Gastroesophageal sphincter (tissue), 4 donors: ENCODE results near the gene CRYBA4. TPM values are rescaled to one million over a fixed set of nuclear protein-coding genes. Genes with fewer than 3 reads are reported as not detected.

Source experiments
- ATAC-seq: fragments of 150-250 bp; one replicate; pipeline ENCODE4 v1.9.1; 2016; ENCODE audit warnings: mild to moderate bottlenecking, moderate library complexity
- H3K27ac ChIP-seq, 4 donors: fragments of 200-600 bp; sonication (generic) in 3 of 4; 1 replicate in 3 of 4; 2 replicates in 1 of 4; pipeline ENCODE4 v1.5.1; 2016 to 2019
- H3K27me3 ChIP-seq: fragments of 200-600 bp; sonication (generic); one replicate; pipeline ENCODE4 v1.5.1; 2019
- H3K36me3 ChIP-seq, 2 donors: fragments of 200-600 bp; sonication (generic); one replicate each; pipeline ENCODE4 v1.5.1; 2019; ENCODE audit warnings: control low read depth in 1 of 2
- H3K4me1 ChIP-seq, 3 donors: fragments of 200-600 bp; sonication (generic); 1 replicate in 2 of 3; 2 replicates in 1 of 3; pipeline ENCODE4 v1.5.1; 2016 to 2019; ENCODE audit warnings: control low read depth in 2 of 3
- H3K4me3 ChIP-seq, 2 donors: fragments of 200-600 bp; sonication (generic); one replicate each; pipeline ENCODE4 v1.5.1; 2019; ENCODE audit warnings: mild to moderate bottlenecking in 1 of 2, moderate library complexity in 1 of 2
- H3K9me3 ChIP-seq, 3 donors: fragments of 200-600 bp; sonication (generic); one replicate each; pipeline ENCODE4 v1.5.1; 2017 to 2019; ENCODE audit warnings: control low read depth in 2 of 3
- EP300 ChIP-seq: sonication (generic); formaldehyde crosslinking; IDR thresholded peaks from one replicate; pipeline ENCODE4 v1.6.1; 2017; ENCODE audit warnings: antibody characterized with exemption, mild to moderate bottlenecking
- POLR2A ChIP-seq, 2 donors: fragments of 450-650 bp; IDR thresholded peaks; one replicate each; pipeline ENCODE4 v1.6.1; 2017; ENCODE audit warnings: antibody characterized with exemption in 2 of 2, mild to moderate bottlenecking in 2 of 2, moderate library complexity in 1 of 2
- POLR2AphosphoS5 ChIP-seq: sonication (generic); formaldehyde crosslinking; IDR thresholded peaks from one replicate; pipeline ENCODE4 v1.6.1; 2017; ENCODE audit warnings: antibody characterized with exemption
- WGBS, 2 donors: methylation state at CpG; one replicate each; pipeline ENCODE4 v1.1.5; 2018; ENCODE audit warnings: low coverage in 1 of 2; 5-methylcytosine and 5-hydroxymethylcytosine counted together
- total RNA-seq, 4 donors: library from RNA; depleted of rRNA; stranded (reverse); fragments of >200 nt; gene quantifications; one replicate each; pipeline ENCODE4 v1.1.0, GENCODE V29; 2016
- TF ChIP-seq, protein P1 (sequence below), 4 experiments: fragments of 200-600 bp in 2 of 4; fragments of 450-650 bp in 2 of 4; sonication (generic) in 1 of 4; IDR thresholded peaks; one replicate each; pipeline ENCODE4 v1.5.1; 2017 to 2019; ENCODE audit warnings: antibody characterized with exemption in 4 of 4, mild to moderate bottlenecking in 2 of 4, moderate library complexity in 2 of 4

Gene CRYBA4
- total RNA-seq, 4 donors from 2014 or later, result not detected

DNA sequence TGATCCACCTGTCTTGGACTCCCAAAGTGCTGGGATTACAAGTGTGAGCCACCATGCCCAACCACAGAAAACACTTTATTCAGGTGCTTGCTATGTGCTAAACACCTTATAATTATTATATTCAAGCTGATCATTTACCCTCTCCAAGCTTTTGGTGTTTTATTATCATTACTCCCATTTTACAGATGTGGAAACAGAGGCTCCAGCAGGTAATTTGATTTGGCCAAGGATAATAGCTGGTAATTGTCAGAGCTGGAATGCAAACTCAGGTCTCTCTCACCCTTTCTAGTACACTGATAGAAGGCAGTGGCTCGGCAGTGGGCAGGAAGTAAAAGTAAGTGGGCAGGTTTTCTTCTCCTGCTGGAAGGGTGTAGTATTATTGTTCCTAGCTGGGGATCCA lies 28.0 kb upstream of the CRYBA4 start:
- H3K4me3 ChIP-seq, result no peak overlapping the region
- TF ChIP-seq, protein P1, sequence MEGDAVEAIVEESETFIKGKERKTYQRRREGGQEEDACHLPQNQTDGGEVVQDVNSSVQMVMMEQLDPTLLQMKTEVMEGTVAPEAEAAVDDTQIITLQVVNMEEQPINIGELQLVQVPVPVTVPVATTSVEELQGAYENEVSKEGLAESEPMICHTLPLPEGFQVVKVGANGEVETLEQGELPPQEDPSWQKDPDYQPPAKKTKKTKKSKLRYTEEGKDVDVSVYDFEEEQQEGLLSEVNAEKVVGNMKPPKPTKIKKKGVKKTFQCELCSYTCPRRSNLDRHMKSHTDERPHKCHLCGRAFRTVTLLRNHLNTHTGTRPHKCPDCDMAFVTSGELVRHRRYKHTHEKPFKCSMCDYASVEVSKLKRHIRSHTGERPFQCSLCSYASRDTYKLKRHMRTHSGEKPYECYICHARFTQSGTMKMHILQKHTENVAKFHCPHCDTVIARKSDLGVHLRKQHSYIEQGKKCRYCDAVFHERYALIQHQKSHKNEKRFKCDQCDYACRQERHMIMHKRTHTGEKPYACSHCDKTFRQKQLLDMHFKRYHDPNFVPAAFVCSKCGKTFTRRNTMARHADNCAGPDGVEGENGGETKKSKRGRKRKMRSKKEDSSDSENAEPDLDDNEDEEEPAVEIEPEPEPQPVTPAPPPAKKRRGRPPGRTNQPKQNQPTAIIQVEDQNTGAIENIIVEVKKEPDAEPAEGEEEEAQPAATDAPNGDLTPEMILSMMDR (IDR thresholded peaks at IDR 0.05), result no peak
- TF ChIP-seq EP300 (no peak), POLR2AphosphoS5 (no peak), POLR2A (IDR thresholded peaks at IDR 0.05) (no peak)
- WGBS, 2 donors, result 44% methylated on average over 1 of the region's 1 CpG; no CpG with 5 or more reads in 1 of the 2 donors
- no peak overlapping the region for H3K27ac ChIP-seq
- no peak for ATAC-seq
- H3K9me3 ChIP-seq, result no peaks in the 10 kb centered on the region
- H3K27me3 ChIP-seq, result peaks cover 22% of the 10 kb centered on the region
- H3K36me3 ChIP-seq, result no peaks in the 10 kb centered on the region
- H3K4me1 ChIP-seq, result peaks cover 0 to 16% (median 3%) of the 10 kb centered on the region in 3 donors

DNA sequence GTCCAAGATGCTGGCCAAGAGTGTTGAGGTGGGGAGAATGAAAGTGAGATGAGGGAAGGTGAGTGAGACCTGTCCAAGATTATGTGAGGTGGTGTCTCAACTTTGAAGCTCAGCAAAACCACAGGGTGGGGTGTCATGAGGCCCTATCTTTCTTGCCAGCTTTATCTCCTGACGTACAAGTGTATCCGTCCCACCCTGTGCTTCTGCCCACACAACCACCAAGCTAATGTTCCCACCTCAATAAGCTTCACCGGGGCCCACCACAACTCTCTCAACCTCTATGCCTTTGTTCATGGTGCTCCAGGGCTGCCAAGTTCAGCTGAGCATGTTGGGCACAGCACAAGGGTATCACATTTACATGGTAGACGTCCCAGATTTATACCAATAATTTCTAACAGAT lies 24.7 kb upstream of the CRYBA4 start:
- Histone ChIP-seq H3K27me3 (peaks cover 37% of the 10 kb centered on the region), H3K4me1 (no peaks in the 10 kb centered on the region), H3K36me3 (no peaks in the 10 kb centered on the region), H3K4me3 (no peak overlapping the region), H3K27ac (no peak overlapping the region), H3K9me3 (no peaks in the 10 kb centered on the region)
- 65 to 77% methylated on average over 2 to 3 of the region's 4 CpGs for WGBS, 2 donors
- no peak for TF ChIP-seq POLR2AphosphoS5
- TF ChIP-seq, protein P1 (IDR thresholded peaks at IDR 0.05), result no peak
- no peak for TF ChIP-seq POLR2A (IDR thresholded peaks at IDR 0.05)
- TF ChIP-seq EP300, result no peak
- ATAC-seq, result no peak

DNA sequence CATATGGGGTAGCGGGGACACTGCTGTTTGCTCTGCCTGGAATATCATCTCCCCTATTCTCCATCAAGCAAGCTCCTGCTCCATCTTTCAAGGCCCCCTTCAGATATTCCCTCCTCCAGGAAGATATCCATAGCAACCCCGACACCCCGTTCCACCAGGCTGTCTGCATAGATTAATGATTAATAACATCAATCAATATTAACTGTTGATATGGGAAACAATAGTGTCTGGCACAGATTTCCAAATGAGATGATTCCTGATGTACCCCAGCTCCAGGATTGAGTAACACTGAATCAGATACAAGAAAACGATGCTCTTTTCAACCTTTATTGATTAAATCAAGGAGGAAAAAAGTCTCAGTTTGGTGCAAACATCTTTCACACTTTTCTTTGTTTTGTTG lies 24.3 kb upstream of the CRYBA4 start:
- WGBS, 2 donors, result 68 to 86% methylated on average over 3 to 4 of the region's 4 CpGs
- H3K36me3 ChIP-seq, result no peaks in the 10 kb centered on the region
- no peak for ATAC-seq

DNA sequence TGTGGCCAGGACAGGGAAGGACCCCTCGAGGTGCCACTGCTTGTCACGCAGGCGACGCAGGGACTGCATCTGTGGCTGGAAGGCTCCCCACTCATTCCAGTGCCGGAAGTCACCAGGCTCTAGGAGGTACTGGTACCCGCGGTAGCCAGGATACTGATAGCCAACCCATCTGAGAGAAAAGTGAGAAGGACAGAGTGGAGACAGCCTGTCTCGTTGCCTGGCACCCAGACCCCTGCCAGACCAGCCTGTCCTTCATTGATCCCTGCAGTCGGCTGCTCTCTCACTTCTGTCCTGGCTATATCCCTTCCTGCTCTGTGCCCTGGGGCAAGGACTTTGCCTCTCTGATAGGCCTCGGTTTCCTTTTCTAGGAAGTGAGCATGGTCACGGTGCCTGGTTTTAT lies 22.3 kb upstream of the CRYBA4 start:
- Histone ChIP-seq H3K4me1 (no peaks in the 10 kb centered on the region), H3K36me3 (no peaks in the 10 kb centered on the region), H3K27me3 (peaks cover 33% of the 10 kb centered on the region), H3K27ac (no peak overlapping the region), H3K9me3 (no peaks in the 10 kb centered on the region), H3K4me3 (no peak overlapping the region)
- WGBS, 2 donors, result 88 to 89% methylated on average over 5 of the region's 11 CpGs
- TF ChIP-seq POLR2AphosphoS5 (no peak), POLR2A (IDR thresholded peaks at IDR 0.05) (no peak), EP300 (no peak)
- TF ChIP-seq, protein P1 (IDR thresholded peaks at IDR 0.05), result no peak
- no peak for ATAC-seq

More for the DNA sequence above, 24.3 kb upstream of the CRYBA4 start:
- Histone ChIP-seq H3K9me3 (no peaks in the 10 kb centered on the region), H3K27me3 (peaks cover 37% of the 10 kb centered on the region), H3K27ac (no peak overlapping the region), H3K4me3 (no peak overlapping the region), H3K4me1 (no peaks in the 10 kb centered on the region)
- no peak for TF ChIP-seq EP300
- TF ChIP-seq POLR2AphosphoS5, result no peak
- no peak for TF ChIP-seq POLR2A (IDR thresholded peaks at IDR 0.05)
- TF ChIP-seq, protein P1 (IDR thresholded peaks at IDR 0.05), result no peak

DNA sequence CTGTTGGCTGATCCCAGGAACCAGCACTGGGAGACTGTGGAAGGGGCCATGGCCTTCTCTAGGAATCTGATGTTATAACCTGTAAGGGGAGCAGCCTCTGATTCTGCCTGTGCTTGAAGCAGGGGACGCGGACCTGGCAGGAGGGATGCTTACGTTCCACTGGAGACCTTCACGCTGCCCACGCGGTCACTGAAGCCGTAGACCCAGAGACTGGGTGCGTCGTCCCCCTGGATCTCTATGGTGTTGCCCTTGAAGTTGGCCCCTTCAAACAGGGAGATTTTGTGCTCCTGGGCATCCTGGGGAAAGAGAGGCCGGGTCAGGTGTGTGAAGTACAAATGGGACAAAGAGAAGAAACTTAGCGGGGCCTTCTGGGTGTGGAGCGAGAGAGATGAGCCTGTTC lies 20.0 kb upstream of the CRYBA4 start:
- Histone ChIP-seq H3K9me3 (no peaks in the 10 kb centered on the region), H3K27me3 (peaks cover 30% of the 10 kb centered on the region), H3K27ac (no peak overlapping the region), H3K4me3 (no peak overlapping the region), H3K36me3 (no peaks in the 10 kb centered on the region), H3K4me1 (no peaks in the 10 kb centered on the region)
- TF ChIP-seq POLR2A (IDR thresholded peaks at IDR 0.05) (no peak), EP300 (no peak), POLR2AphosphoS5 (no peak)
- TF ChIP-seq, protein P1 (IDR thresholded peaks at IDR 0.05), result no peak
- ATAC-seq, result no peak
- WGBS, 2 donors, result 70% methylated on average over 6 of the region's 12 CpGs; no CpG with 5 or more reads in 1 of the 2 donors
